Activated CD8-positive, alpha-beta T cell treated with anti-CD3 and anti-CD28 coated beads for 36 hours (primary cell): Measurements from ENCODE around the gene ENPP1. TPM values are rescaled to one million over a fixed set of nuclear protein-coding genes. Genes with fewer than 3 reads are reported as not detected.

Experiments
- ATAC-seq: fragments of 200-7000 bp; cut with Tn5 transposase; one replicate; pipeline ENCODE4 v1.10.0; 2021; ENCODE audit warnings: mild to moderate bottlenecking, moderate library complexity
- CTCF ChIA-PET: fragments of 350-600 bp; sonication (Branson Sonifier 250); formaldehyde crosslinking; loops from one replicate; lab custom pipeline; 2021; ENCODE audit warnings: antibody characterized with exemption; lab: Charles Lee
- POLR2A ChIA-PET: fragments of 350-600 bp; sonication (Branson Sonifier 250); formaldehyde crosslinking; loops from one replicate; lab custom pipeline; 2021; ENCODE audit warnings: antibody characterized with exemption; lab: Charles Lee
- DNase-seq: peaks from one replicate; pipeline ENCODE4 v3.0.0-alpha.2; 2020
- H3K27ac Mint-ChIP-seq: one replicate; pipeline ENCODE4 v1.8.0; 2021; ENCODE audit warnings: mild to moderate bottlenecking, mixed read lengths
- H3K27me3 Mint-ChIP-seq: one replicate; pipeline ENCODE4 v1.8.0; 2021; ENCODE audit warnings: mixed read lengths
- H3K36me3 Mint-ChIP-seq: one replicate; pipeline ENCODE4 v1.8.0; 2021; ENCODE audit warnings: low read depth, mixed read lengths
- H3K4me1 Mint-ChIP-seq: one replicate; pipeline ENCODE4 v1.8.0; 2021; ENCODE audit warnings: low read depth, mixed read lengths
- H3K4me3 Mint-ChIP-seq: one replicate; pipeline ENCODE4 v1.8.0; 2021; ENCODE audit warnings: mild to moderate bottlenecking, moderate library complexity, mixed read lengths
- H3K9me3 Mint-ChIP-seq: one replicate; pipeline ENCODE4 v1.8.0; 2021; ENCODE audit warnings: mixed read lengths
- intact Hi-C: fragments of 100-400 bp; cut with micrococcal nuclease; formaldehyde crosslinking; loops from one replicate; pipeline ENCODE4 v1.10.0; 2022
- total RNA-seq, 2 experiments: library from RNA; stranded (reverse); gene quantifications; one replicate each; pipeline ENCODE4 v1.2.3, GENCODE V29; 2021
- TF ChIP-seq, protein P1 (sequence below): fragments of 200-600 bp; IDR thresholded peaks from one replicate; pipeline ENCODE4 v1.8.0; 2022; ENCODE audit warnings: antibody characterized with exemption, mild to moderate bottlenecking

ENPP1 gene
- total RNA-seq, 2 experiments from 2014 or later = 0.20 to 0.27 TPM

DNA sequence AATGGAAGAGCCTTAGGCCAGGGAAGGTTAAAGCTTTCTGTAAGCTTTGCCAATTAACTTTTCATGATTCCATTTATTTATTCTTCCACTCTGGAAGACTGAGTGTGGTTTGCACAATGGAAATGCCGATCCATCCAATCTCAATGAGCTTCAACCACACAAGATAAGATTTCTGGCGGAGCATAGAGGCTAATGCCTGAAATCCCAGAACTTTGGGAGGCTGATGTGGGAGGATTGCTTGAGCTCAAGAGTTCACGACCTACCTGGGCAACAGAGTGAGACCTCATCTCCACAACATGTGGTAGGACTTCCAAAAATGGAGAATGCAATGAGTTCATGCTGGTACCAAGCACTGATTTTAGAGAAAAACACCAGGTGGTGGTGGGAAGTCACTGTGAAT is 6.2 kb downstream of the ENPP1 start:
- TF ChIP-seq, protein P1, sequence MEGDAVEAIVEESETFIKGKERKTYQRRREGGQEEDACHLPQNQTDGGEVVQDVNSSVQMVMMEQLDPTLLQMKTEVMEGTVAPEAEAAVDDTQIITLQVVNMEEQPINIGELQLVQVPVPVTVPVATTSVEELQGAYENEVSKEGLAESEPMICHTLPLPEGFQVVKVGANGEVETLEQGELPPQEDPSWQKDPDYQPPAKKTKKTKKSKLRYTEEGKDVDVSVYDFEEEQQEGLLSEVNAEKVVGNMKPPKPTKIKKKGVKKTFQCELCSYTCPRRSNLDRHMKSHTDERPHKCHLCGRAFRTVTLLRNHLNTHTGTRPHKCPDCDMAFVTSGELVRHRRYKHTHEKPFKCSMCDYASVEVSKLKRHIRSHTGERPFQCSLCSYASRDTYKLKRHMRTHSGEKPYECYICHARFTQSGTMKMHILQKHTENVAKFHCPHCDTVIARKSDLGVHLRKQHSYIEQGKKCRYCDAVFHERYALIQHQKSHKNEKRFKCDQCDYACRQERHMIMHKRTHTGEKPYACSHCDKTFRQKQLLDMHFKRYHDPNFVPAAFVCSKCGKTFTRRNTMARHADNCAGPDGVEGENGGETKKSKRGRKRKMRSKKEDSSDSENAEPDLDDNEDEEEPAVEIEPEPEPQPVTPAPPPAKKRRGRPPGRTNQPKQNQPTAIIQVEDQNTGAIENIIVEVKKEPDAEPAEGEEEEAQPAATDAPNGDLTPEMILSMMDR = no peak
- CTCF ChIA-PET = interaction anchor here (1.1 kb wide), 1 partner anchor 101 kb away, joined by 3 read pairs; no protein-coding TSS in a partner anchor
- POLR2A ChIA-PET = no interaction called here
- ATAC-seq (no peak), DNase-seq (no peak)
- intact Hi-C loops = no loop called here
- Mint-ChIP-seq H3K27me3 (peaks cover 35% of the 10 kb centered on the region), H3K4me1 (no peaks in the 10 kb centered on the region), H3K4me3 (no peak overlapping the region), H3K36me3 (no peaks in the 10 kb centered on the region), H3K27ac (no peak overlapping the region), H3K9me3 (no peaks in the 10 kb centered on the region)

DNA sequence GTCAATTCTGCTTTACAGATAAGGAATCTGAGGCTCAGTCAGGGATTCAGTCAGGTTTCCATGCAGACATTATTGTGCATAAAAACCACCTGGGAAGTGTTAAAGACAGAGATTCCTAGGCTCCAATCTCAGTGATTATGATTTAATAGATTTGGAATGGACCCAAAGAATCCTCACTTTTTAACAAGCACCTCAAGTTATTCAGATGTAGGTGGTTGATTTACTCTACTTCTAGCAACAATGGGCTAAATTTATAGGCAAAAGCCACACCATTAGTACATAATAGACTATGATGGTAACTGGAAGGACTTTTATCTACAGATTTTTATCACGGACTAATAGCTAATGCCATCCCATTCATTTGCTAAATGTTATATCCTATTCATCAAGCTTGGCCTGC is 9.0 kb downstream of the ENPP1 start:
- Mint-ChIP-seq H3K4me1 (no peaks in the 10 kb centered on the region), H3K27me3 (peaks cover 23% of the 10 kb centered on the region), H3K27ac (no peak overlapping the region), H3K9me3 (no peaks in the 10 kb centered on the region), H3K36me3 (no peaks in the 10 kb centered on the region), H3K4me3 (no peak overlapping the region)
- ATAC-seq (no peak), DNase-seq (no peak)
- ChIA-PET POLR2A (no interaction called here), CTCF (no interaction called here)
- TF ChIP-seq, protein P1 = no peak
- intact Hi-C loops = no loop called here

DNA sequence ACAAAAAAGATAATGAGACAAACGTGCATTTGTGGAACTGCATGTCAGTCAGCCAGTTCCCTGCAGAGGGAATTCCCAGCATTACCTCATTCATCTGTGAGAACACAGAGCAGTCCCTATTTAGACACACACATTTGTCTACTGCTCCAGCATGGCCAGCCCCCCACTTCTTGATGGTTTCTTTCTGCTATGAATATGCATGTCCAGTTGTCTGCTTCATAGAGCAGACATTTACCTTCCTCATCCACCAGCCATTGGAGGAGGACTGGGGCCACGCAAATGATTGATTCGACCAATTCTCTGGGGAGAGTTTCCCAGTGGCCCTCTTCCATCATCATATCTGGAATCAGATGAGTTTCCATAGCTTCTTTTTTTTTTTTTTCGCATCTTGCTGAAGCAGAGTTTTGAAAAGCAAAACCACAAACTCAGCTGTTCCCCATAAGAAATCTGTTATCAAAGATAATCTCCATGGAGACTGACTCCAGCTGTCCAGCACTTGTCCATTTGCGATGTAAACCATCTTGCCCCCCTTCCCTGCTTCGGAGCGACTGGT is 11.8 kb downstream of the ENPP1 start:
- Mint-ChIP-seq H3K4me1 (no peaks in the 10 kb centered on the region), H3K9me3 (no peaks in the 10 kb centered on the region), H3K4me3 (no peak overlapping the region), H3K27ac (no peak overlapping the region), H3K27me3 (peaks cover 20% of the 10 kb centered on the region), H3K36me3 (no peaks in the 10 kb centered on the region)
- ATAC-seq (no peak), DNase-seq (no peak)
- CTCF ChIA-PET = no interaction called here
- intact Hi-C loops = no loop called here
- TF ChIP-seq, protein P1 = no peak
- POLR2A ChIA-PET = no interaction called here

DNA sequence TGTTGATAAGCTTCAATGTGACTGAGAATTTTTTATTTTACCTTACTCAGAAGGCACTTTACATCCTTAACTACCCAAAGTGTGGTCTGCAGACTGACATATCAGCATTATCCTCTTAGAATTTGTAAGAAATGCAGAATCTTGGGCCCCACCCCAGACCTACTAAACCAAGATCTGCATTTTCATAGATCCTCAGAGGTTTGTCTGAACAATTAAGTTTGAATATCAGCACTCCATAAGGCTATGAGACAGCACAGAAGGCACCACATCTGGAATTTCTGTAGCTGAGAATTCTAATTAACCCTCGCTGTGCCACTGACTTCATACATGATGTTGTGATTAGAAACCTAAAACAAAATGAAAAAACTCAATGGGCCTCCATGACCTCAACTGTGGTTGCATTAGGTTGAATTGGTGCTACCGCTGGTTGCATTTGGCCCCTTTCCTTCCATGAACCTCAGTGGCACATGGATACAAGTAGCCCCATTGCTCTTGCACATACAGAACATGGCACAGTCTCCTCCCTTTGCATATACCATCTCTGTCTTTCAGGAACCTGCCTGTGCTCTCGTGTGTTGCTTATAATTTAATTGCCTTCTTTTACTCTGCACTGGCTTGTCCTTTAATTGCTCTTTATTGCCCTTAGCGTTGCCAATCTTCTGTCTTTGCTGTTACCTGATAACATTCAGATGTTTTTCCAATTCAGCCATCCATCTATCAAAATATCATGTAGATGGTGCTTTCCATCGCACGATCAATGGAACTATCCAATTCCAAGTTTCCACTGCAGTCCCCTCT is 13.4 kb downstream of the ENPP1 start:
- no peaks in the 10 kb centered on the region for H3K9me3 Mint-ChIP-seq
- no peak overlapping the region for H3K4me3 Mint-ChIP-seq
- H3K4me1 Mint-ChIP-seq = no peaks in the 10 kb centered on the region
- ATAC-seq (no peak), DNase-seq (no peak)
- peaks cover 19% of the 10 kb centered on the region for H3K27me3 Mint-ChIP-seq
- ChIA-PET CTCF (interaction anchor here (1.3 kb wide), 1 partner anchor 458 kb away, joined by 3 read pairs; no protein-coding TSS in a partner anchor), POLR2A (no interaction called here)
- no peak overlapping the region for H3K27ac Mint-ChIP-seq
- H3K36me3 Mint-ChIP-seq = no peaks in the 10 kb centered on the region
- intact Hi-C loops = no loop called here
- TF ChIP-seq, protein P1 = no peak

DNA sequence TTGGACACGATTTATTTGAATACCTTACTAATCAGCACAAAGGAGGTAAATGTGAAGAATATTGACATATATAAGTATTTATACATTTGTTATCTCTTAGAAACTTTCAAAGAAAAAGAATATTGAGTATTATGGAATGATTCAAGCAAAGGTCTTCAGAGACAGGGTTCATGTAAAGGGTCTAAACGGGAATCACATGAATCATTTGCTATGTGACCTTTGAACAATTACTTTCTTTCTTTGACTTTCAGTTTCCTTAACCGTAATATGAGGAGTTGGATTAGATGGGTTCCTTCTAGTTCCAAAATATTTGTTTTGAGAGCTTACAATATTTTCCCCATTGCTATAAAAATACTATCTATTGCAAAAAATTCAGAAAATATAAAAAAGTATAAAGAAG is 14.3 kb downstream of the ENPP1 start:
- Mint-ChIP-seq H3K27me3 (peaks cover 23% of the 10 kb centered on the region), H3K9me3 (no peaks in the 10 kb centered on the region), H3K4me1 (no peaks in the 10 kb centered on the region), H3K27ac (no peak overlapping the region), H3K36me3 (no peaks in the 10 kb centered on the region), H3K4me3 (no peak overlapping the region)
- ChIA-PET POLR2A (interaction anchor here (0.6 kb wide), 1 partner anchor 81 kb away, joined by 3 read pairs; no protein-coding TSS in a partner anchor), CTCF (no interaction called here)
- no peak for DNase-seq
- intact Hi-C loops = no loop called here
- TF ChIP-seq, protein P1 = no peak
- no peak for ATAC-seq
